Spinal cord (tissue), 10 donors: ENCODE measurements around the gene SAP130. TPM values are rescaled to one million over a fixed set of nuclear protein-coding genes. Genes with fewer than 3 reads are reported as not detected.
A peak's percentile ranks its signal among the peaks of the same experiment; 100 is the strongest.
"Not testable (repeated sequence)": the region's sequence is repeated elsewhere in the genome, so short reads cannot be mapped to it uniquely, and the experiment has no call there.

Experiments used
- DNase-seq, 6 donors: peaks; one replicate each; pipeline versions ENCODE4 v3.0.0 to v3.0.0-alpha.2; 2013 to 2015; ENCODE audit warnings: low spot score in 6 of 6, low read depth in 4 of 6
- H3K27ac ChIP-seq: one replicate; pipeline ENCODE4 v1.5.1; 2013; ENCODE audit warnings: low read depth, low read length, control low read depth
- H3K27me3 ChIP-seq: one replicate; pipeline ENCODE4 v1.6.1; 2013; ENCODE audit warnings: low read length; ENCODE audit not compliant: control insufficient read depth, insufficient read depth
- H3K36me3 ChIP-seq: one replicate; pipeline ENCODE4 v1.6.1; 2013; ENCODE audit warnings: low read length; ENCODE audit not compliant: control insufficient read depth, insufficient read depth
- H3K4me1 ChIP-seq: one replicate; pipeline ENCODE4 v1.6.1; 2013; ENCODE audit warnings: low read length; ENCODE audit not compliant: control insufficient read depth, insufficient read depth
- H3K4me3 ChIP-seq: one replicate; pipeline ENCODE4 v1.5.1; 2013; ENCODE audit warnings: low read depth, low read length, control low read depth
- H3K9me3 ChIP-seq: one replicate; pipeline ENCODE4 v1.6.1; 2013; ENCODE audit warnings: low read length; ENCODE audit not compliant: control insufficient read depth, insufficient read depth
- WGBS: methylation state at CpG from one replicate; pipeline ENCODE4 v1.1.5; 2013; ENCODE audit warnings: missing lambda C conversion rate; ENCODE audit not compliant: insufficient coverage; 5-methylcytosine and 5-hydroxymethylcytosine counted together
- polyA plus RNA-seq, 2 donors: library from polyadenylated mRNA; unstranded; fragments of 120-200 nt; gene quantifications; one replicate each; pipeline ENCODE4 v1.2.1, GENCODE V29; 2013; ENCODE audit not compliant: insufficient read length in 2 of 2
- total RNA-seq, 2 donors: library from RNA; depleted of rRNA in 1 of 2; stranded (reverse); fragments of 120-200 nt in 1 of 2; fragments of >200 nt in 1 of 2; gene quantifications; one replicate each; pipeline versions ENCODE4 v1.2.3 to v1.2.4, GENCODE V29; 2013 to 2014
- donor health status: healthy.

The SAP130 gene
- total and polyA plus RNA-seq, 4 donors, result 6.8 to 32.4 (median 21.1) TPM

DNA sequence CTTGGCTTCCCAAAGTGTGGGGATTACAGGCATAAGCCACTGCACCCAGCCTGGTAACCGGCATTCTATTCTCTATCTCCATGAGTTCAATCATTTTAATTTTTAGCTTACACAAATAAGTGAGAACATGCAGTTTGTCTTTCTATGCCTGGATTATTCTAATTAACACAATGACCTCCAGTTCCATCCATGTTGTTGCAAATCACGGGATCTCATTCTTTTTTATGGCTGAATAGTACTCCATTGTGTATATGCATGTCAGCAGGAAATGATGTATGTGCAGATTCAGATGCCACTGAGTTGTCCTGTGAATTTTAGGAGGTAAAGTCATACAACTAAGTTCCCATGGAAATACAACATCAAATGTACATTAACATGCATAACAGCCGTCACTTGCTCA lies 117.4 kb downstream of the SAP130 start:
- 90% methylated on average over 2 of the region's 3 CpGs for WGBS
- Histone ChIP-seq H3K4me1 (no peaks in the 10 kb centered on the region), H3K4me3 (no peak overlapping the region), H3K36me3 (no peaks in the 10 kb centered on the region), H3K27ac (no peak overlapping the region), H3K9me3 (no peaks in the 10 kb centered on the region), H3K27me3 (no peaks in the 10 kb centered on the region)
- DNase-seq, result no peak

DNA sequence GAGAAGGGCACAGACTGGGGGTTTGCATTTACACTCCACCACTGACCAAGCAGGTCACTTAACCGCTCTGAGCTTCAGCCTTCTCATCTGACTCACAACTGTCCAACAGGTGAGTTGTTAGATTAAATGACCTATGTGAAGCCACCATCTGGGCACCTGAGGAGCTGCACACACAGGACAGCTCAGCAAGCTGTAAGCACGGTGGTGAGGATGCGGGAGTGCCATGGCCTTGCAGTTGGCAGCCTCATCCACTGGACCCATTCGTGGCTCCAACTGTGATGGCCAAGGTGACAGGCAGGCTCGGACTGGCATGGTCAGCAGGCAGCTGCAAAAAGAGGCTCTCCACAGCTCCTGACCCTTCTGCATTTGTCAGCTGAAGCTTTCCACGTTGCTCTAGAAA lies 118.8 kb downstream of the SAP130 start:
- no peak for DNase-seq
- H3K9me3 ChIP-seq, result no peaks in the 10 kb centered on the region
- WGBS, result 67% methylated on average over 5 of the region's 6 CpGs
- no peaks in the 10 kb centered on the region for H3K27me3 ChIP-seq
- no peak overlapping the region for H3K27ac ChIP-seq
- no peaks in the 10 kb centered on the region for H3K36me3 ChIP-seq
- H3K4me1 ChIP-seq, result no peaks in the 10 kb centered on the region
- no peak overlapping the region for H3K4me3 ChIP-seq

DNA sequence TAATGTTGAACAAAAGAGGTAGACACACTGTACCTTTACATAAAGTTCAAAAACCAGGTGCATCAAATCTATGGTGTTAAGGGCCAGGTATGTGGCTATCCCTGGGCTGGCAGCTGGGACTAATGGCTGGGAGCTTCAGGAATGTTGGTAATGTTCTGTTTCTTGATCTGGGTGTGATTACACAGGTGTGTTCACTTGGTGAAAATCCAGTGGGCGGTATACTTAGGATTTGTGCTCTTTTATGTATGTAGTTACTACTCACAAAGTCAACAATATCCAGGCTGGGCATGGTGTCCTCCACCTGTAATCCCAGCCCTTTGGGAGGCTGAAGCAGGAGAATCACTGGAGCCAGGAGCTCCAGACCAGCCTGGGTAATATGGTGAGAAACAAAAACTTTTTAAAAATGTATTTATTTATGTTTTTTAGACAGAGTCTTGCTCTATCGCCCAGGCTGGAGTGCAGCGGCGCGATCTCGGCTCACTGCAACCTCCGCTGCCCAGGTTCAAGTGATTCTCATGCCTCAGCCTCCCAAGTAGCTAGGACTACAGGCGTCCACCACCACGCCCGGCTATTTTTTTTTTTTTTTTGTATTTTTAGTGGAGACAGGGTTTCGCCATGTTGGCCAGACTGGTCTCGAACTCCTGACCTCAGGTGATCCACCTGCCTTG lies 120.0 kb downstream of the SAP130 start:
- H3K4me3 ChIP-seq, H3K36me3 ChIP-seq, DNase-seq, H3K4me1 ChIP-seq, H3K27ac ChIP-seq, H3K27me3 ChIP-seq, H3K9me3 ChIP-seq: not testable (repeated sequence)
- 97% methylated on average over 10 of the region's 12 CpGs for WGBS

DNA sequence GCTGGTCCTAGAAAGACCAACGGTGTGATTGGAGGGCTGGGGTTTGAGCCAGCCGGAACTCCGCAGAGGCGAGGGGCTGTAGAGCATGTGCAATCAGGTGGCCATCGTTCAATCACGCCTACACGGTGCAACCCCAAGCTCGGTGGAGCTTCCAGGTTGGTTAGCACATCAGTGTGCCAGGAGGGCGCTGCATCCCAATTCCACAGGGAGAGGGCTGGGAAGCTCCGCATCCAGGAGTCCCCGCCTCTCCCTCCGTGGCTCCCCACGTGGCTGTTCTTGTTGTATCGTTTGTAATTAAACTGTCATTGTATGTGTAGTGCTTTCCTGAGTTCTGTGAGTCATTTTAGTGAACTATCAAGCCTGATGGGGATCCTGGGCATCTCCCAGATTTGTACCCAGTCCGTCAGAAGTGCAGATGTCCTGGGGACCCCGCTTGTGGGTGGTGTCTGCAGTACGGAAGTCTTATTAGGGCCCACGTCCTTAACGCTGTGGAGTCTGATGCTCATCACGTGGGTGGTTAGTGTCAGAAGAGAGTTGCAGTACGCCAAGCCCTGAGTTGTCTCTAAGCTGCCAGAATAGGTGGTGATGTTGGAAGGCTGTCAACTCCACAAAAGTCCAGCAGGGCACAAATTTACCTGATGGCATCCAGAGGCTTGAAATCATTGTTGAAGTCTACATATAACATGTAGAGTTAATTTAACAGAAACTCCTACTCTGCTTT lies 121.5 kb downstream of the SAP130 start:
- peaks cover 2% of the 10 kb centered on the region for H3K4me1 ChIP-seq
- 64% methylated on average over 17 of the region's 21 CpGs for WGBS
- H3K27ac ChIP-seq, result no peak overlapping the region
- no peaks in the 10 kb centered on the region for H3K27me3 ChIP-seq
- H3K9me3 ChIP-seq, result no peaks in the 10 kb centered on the region
- no peak for DNase-seq
- H3K4me3 ChIP-seq, result no peak overlapping the region
- no peaks in the 10 kb centered on the region for H3K36me3 ChIP-seq

DNA sequence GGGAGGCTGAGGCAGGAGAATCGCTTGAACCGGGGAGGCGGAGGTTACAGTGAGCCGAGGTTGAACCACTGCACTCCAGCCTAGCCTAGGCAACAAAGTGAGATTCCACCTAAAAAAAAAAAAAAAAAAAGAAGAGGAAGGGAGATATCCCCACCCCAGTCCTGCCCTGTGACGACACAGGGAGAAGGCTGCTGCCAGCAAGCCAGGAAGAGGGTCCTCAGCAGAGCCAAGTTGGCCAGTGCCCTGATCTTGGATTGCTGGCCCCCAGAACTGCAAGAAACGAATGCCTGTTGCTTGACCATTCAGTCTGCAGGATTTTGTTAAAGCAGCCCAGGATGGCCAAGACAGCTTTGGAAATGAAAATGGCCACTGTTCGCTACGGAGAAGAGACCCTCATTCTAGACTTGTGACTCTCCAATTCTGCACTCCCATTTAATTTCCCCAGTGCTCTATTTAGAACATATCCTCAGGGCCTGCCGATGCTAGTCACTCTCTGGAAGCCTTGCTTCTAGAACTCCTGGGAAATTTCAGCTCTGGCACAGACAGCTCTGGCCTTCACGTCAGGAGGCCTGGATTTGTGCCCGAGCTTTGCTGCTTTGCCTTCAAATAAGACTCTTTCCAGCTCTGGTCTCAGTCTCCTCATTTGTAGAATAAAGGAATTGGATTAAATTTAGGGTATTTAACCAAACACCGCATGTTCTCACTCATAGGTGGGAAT lies 126.4 kb downstream of the SAP130 start:
- Histone ChIP-seq H3K4me3 (no peak overlapping the region), H3K27me3 (no peaks in the 10 kb centered on the region), H3K9me3 (no peaks in the 10 kb centered on the region), H3K27ac (peak overlapping the region; percentile 11), H3K4me1 (peaks cover 5% of the 10 kb centered on the region), H3K36me3 (no peaks in the 10 kb centered on the region)
- WGBS, result 27% methylated on average over 5 of the region's 12 CpGs
- DNase-seq, result peak in 5 of 6 donors; percentile 26 to 80 (median 50)

DNA sequence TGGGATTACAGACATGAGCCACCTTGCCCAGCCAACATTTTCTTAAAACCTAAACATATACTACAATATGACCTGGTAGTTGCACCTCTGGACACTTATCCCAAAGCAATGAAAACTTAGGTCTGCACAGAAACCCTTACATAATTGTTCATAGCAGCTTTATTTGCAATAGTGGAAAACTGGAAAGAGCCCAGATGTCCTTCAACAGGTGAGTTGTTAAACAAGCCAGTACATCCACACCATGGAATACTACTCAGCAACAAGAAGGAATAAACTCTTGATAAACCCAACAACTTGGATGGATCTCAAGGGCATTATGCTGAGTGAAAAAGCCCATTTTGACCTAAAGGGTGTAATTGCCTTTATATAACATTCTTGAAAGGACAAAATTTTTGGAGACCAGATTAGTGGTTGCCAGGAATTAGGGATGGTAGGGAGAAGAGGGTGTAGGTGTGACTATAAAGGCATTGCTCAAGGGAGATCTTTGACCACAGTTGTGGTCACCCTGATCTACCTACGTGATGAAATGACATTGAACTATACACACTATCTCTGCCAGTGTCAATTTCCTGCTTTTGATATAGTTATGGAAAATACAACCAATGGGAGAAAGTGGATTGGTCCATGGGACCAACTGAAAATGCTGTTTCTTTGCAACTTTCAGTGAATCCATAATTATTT lies 130.2 kb downstream of the SAP130 start:
- H3K4me3 ChIP-seq, result no peak overlapping the region
- no peaks in the 10 kb centered on the region for H3K27me3 ChIP-seq
- H3K9me3 ChIP-seq, result no peaks in the 10 kb centered on the region
- no peak for DNase-seq
- no peak overlapping the region for H3K27ac ChIP-seq
- peaks cover 5% of the 10 kb centered on the region for H3K4me1 ChIP-seq
- WGBS, result no CpG with 5 or more reads among the region's 1 CpG
- H3K36me3 ChIP-seq, result no peaks in the 10 kb centered on the region

DNA sequence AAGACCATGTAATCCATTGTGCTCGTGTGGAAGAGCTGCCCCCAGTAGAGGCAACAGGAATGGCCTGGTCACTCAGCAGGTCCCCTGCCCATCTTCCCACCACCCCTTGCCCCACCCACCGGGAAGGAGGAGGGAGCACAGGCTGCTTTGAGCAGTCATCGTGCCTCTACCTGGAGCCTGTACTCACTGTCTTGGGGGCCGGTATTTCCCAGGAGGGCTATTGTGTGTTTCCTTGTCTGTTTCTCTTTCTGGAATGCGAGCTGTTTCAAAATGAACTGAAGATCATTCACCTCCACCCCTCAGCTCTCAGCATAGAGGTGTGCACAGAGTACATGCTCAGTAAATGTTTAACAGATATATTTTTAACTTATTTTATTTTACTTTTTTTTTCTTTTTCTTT lies 134.4 kb downstream of the SAP130 start:
- Histone ChIP-seq H3K9me3 (no peaks in the 10 kb centered on the region), H3K4me1 (no peaks in the 10 kb centered on the region), H3K36me3 (no peaks in the 10 kb centered on the region), H3K27ac (no peak overlapping the region), H3K4me3 (no peak overlapping the region), H3K27me3 (no peaks in the 10 kb centered on the region)
- 33% methylated on average over 1 of the region's 5 CpGs for WGBS
- DNase-seq, result no peak

DNA sequence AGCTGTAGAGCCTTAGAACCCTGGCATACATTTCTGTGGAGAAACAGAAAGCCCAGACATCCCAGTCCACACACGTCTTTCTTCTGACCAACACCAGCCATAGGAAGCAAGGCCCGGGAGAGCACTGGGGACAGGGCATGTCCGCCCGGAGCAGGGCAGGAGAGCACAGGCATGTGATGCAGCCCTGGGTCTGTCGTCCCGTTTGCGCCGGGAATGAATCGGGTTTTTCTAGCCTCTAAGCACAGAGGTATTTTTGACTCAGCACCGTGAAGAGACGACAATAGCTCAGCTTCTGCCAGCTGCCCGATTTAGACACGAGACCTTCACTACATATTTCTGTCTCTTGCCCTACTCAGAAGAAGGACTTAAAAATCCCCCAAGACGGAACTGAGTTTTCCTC lies 134.8 kb downstream of the SAP130 start:
- DNase-seq, result no peak
- no peak overlapping the region for H3K4me3 ChIP-seq
- no peak overlapping the region for H3K27ac ChIP-seq
- H3K36me3 ChIP-seq, result no peaks in the 10 kb centered on the region
- 88% methylated on average over 13 of the region's 14 CpGs for WGBS
- H3K4me1 ChIP-seq, result no peaks in the 10 kb centered on the region
- no peaks in the 10 kb centered on the region for H3K27me3 ChIP-seq
- H3K9me3 ChIP-seq, result no peaks in the 10 kb centered on the region

DNA sequence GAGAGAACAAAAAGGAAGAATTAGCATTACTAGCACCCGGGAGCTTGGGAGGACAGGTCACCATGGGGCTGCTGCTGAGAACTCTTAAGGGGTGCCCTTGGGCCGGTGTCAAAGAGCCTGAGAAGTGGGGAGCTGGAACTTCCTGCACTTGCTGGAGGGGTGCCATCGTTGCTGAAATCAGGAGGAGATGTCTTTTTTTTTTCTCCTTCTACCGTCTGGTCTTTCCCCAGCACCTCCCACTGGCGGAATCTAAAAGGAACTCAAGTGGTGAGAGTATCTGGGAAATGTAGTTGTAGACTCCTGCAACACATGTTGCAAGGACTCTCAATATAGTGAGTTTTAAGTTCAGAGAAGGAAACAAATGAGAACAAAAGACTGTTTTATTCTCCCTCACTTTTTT lies 136.0 kb downstream of the SAP130 start:
- Histone ChIP-seq H3K36me3 (no peaks in the 10 kb centered on the region), H3K27ac (no peak overlapping the region), H3K9me3 (no peaks in the 10 kb centered on the region), H3K4me1 (no peaks in the 10 kb centered on the region), H3K4me3 (no peak overlapping the region), H3K27me3 (no peaks in the 10 kb centered on the region)
- WGBS, result 50% methylated on average over 1 of the region's 5 CpGs
- DNase-seq, result peak in 1 of 6 donors; percentile 4
